ENCODE results near the gene GFRA4.
A peak's percentile ranks its signal among the peaks of the same experiment; 100 is the strongest.

Gene GFRA4

GRCh38 chr20:3659492-3660261, 3.5 kb downstream of the GFRA4 start:
- DNase-seq (ENCODE audit: extremely low read depth, low read depth), result no peak
- H3K4me3 ChIP-seq (replicated peaks; ENCODE audit: low read depth, low read length), result no peak overlapping the region
- peak; percentile 17 for TF ChIP-seq CTCF (IDR thresholded peaks at IDR 0.05; ENCODE audit: low read depth, low read length, missing control alignments)

GRCh38 chr20:3658716-3659491, 4.3 kb downstream of the GFRA4 start:
- no peak overlapping the region for H3K4me3 ChIP-seq (replicated peaks; ENCODE audit: low read depth, low read length)
- TF ChIP-seq CTCF (IDR thresholded peaks at IDR 0.05; ENCODE audit: low read depth, low read length, missing control alignments), result no peak
- DNase-seq (ENCODE audit: extremely low read depth, low read depth), result no peak

- no peak for TF ChIP-seq CTCF (IDR thresholded peaks at IDR 0.05; ENCODE audit: low read depth, low read length, missing control alignments)
- no peak for DNase-seq (ENCODE audit: extremely low read depth, low read depth)
- no peak overlapping the region for H3K4me3 ChIP-seq (replicated peaks; ENCODE audit: low read depth, low read length)
Observed at GRCh38 chr20:3658019-3658715, 5.0 kb downstream of the GFRA4 start.

- H3K4me3 ChIP-seq (replicated peaks; ENCODE audit: low read depth, low read length), result no peak overlapping the region
- DNase-seq (ENCODE audit: extremely low read depth, low read depth), result no peak
- TF ChIP-seq CTCF (IDR thresholded peaks at IDR 0.05; ENCODE audit: low read depth, low read length, missing control alignments), result no peak
Observed at GRCh38 chr20:3655131-3655405, 8.1 kb downstream of the GFRA4 start.

- H3K4me3 ChIP-seq (replicated peaks; ENCODE audit: low read depth, low read length), result no peak overlapping the region
- TF ChIP-seq CTCF (IDR thresholded peaks at IDR 0.05; ENCODE audit: low read depth, low read length, missing control alignments), result no peak
- DNase-seq (ENCODE audit: extremely low read depth, low read depth), result no peak
Observed at GRCh38 chr20:3654326-3655130, 8.7 kb downstream of the GFRA4 start.

GRCh38 chr20:3653921-3654320, 9.3 kb downstream of the GFRA4 start:
- no peak overlapping the region for H3K4me3 ChIP-seq (replicated peaks; ENCODE audit: low read depth, low read length)
- no peak for TF ChIP-seq CTCF (IDR thresholded peaks at IDR 0.05; ENCODE audit: low read depth, low read length, missing control alignments)
- DNase-seq (ENCODE audit: extremely low read depth, low read depth), result no peak
